HepG2 (cell line): ENCODE data around the gene TOB1. TPM values are rescaled to one million over a fixed set of nuclear protein-coding genes. Genes with fewer than 3 reads are reported as not detected.

Source experiments
- BCLAF1 ChIP-seq: fragments of 450-650 bp; IDR thresholded peaks from 2 replicates; pipeline ENCODE4 v1.6.1; 2017; ENCODE audit warnings: mild to moderate bottlenecking
- CREB1 ChIP-seq, 2 experiments: fragments of 450-650 bp in 1 of 2; IDR thresholded peaks; 2 replicates each; pipeline ENCODE4 v1.6.1; 2016 to 2017; ENCODE audit warnings: control low read depth in 1 of 2, mild to moderate bottlenecking in 1 of 2, missing compliant biosample characterization in 1 of 2, missing genetic modification characterization in 1 of 2
- E2F5 ChIP-seq: sonication (generic); formaldehyde crosslinking; conservative IDR thresholded peaks from 2 replicates; pipeline ENCODE4 v1.4.0; 2020; ENCODE audit warnings: missing genetic modification reagents
- FOSL2 ChIP-seq: sonication (generic); formaldehyde crosslinking; IDR thresholded peaks from 2 replicates; pipeline ENCODE4 v1.4.0; 2020; ENCODE audit warnings: missing genetic modification reagents
- GATA4 ChIP-seq: sonication (generic); IDR thresholded peaks from 2 replicates; pipeline ENCODE4 v1.6.1; 2016; ENCODE audit warnings: antibody characterized with exemption, low read depth, borderline replicate concordance
- HDAC2 ChIP-seq: sonication (generic); formaldehyde crosslinking; IDR thresholded peaks from 2 replicates; pipeline ENCODE4 v1.4.0; 2020; ENCODE audit warnings: missing genetic modification reagents
- RFX3 ChIP-seq: IDR thresholded peaks from 2 replicates; pipeline ENCODE4 v1.6.1; 2016; ENCODE audit warnings: missing biosample characterization, missing genetic modification reagents
- TSC22D2 ChIP-seq: sonication (generic); formaldehyde crosslinking; IDR thresholded peaks from 2 replicates; pipeline ENCODE4 v1.5.1; 2020; ENCODE audit warnings: missing genetic modification reagents, mild to moderate bottlenecking, borderline replicate concordance
- ZBTB42 ChIP-seq: sonication (generic); formaldehyde crosslinking; IDR thresholded peaks from 2 replicates; pipeline ENCODE4 v1.5.0; 2020; ENCODE audit warnings: mild to moderate bottlenecking, missing genetic modification reagents
- ZBTB46 ChIP-seq: sonication (generic); formaldehyde crosslinking; IDR thresholded peaks from 2 replicates; pipeline ENCODE4 v1.4.0; 2020; ENCODE audit warnings: mild to moderate bottlenecking, missing genetic modification reagents, borderline replicate concordance
- ZIK1 ChIP-seq: sonication (generic); formaldehyde crosslinking; IDR thresholded peaks from 2 replicates; pipeline ENCODE4 v1.5.0; 2020; ENCODE audit warnings: mild to moderate bottlenecking, low read depth, missing genetic modification reagents, borderline replicate concordance
- ZNF276 ChIP-seq: sonication (generic); formaldehyde crosslinking; IDR thresholded peaks from 2 replicates; pipeline ENCODE4 v1.4.0; 2020; ENCODE audit warnings: mild to moderate bottlenecking, low read depth, missing genetic modification reagents
- ZNF3 ChIP-seq: IDR thresholded peaks from 2 replicates; pipeline ENCODE4 v1.7.0; 2017; ENCODE audit warnings: inconsistent platforms
- ZNF574 ChIP-seq: sonication (generic); formaldehyde crosslinking; IDR thresholded peaks from 2 replicates; pipeline ENCODE4 v1.4.0; 2020; ENCODE audit warnings: missing genetic modification reagents
- ZNF605 ChIP-seq: sonication (generic); formaldehyde crosslinking; IDR thresholded peaks from 2 replicates; pipeline ENCODE4 v1.8.0; 2022; ENCODE audit warnings: mild to moderate bottlenecking, missing genetic modification reagents
- ZNF788 ChIP-seq: sonication (generic); formaldehyde crosslinking; IDR thresholded peaks from 2 replicates; pipeline ENCODE4 v1.5.0; 2020; ENCODE audit warnings: mild to moderate bottlenecking, missing genetic modification reagents, borderline replicate concordance
- ZSCAN22 ChIP-seq: sonication (generic); formaldehyde crosslinking; IDR thresholded peaks from 2 replicates; pipeline ENCODE4 v1.4.0; 2020; ENCODE audit warnings: mild to moderate bottlenecking, missing genetic modification reagents
- ZUFSP ChIP-seq: sonication (generic); formaldehyde crosslinking; IDR thresholded peaks from 2 replicates; pipeline ENCODE4 v1.9.0; 2021; ENCODE audit warnings: missing genetic modification reagents, mild to moderate bottlenecking, borderline replicate concordance
- polyA plus RNA-seq, 8 experiments: library from polyadenylated mRNA; depleted of rRNA in 3 of 8; stranded (reverse) in 7 of 8; unstranded in 1 of 8; fragments of >200 nt; fragmentation: Illumina TruSeq in 4 of 8; extraction: Trizol in 4 of 8; gene quantifications; 2 replicates each; pipeline versions ENCODE4 v1.2.1 to v1.2.3, GENCODE V29; 2011 to 2016; ENCODE audit warnings: low read depth in 4 of 8, missing spikeins in 1 of 8, mixed read lengths in 1 of 8; ENCODE audit not compliant: insufficient read depth in 1 of 8
- total RNA-seq, 5 experiments: library from RNA; depleted of rRNA; stranded (reverse); fragments of >200 nt; fragmentation: Illumina TruSeq; extraction: Trizol; gene quantifications; 2 replicates each; pipeline ENCODE4 v1.2.3, GENCODE V29; 2016; ENCODE audit warnings: low read depth in 1 of 5

Gene TOB1
- total and polyA plus RNA-seq, 2 of the 13 experiments (the other 11 are each of a cell fraction or from before 2014, with no cell fraction given), result 21.9 to 57.7 TPM

- TF ChIP-seq ZNF574 (CRISPR knock-in tag) (no peak), HDAC2 (CRISPR knock-in tag) (peak; percentile 34; the same call in 1 of the 2 replicates), ZUFSP (no peak), CREB1 (IDR thresholded peaks at IDR 0.05) (no peak), CREB1 (CRISPR knock-in tag; IDR thresholded peaks at IDR 0.05) (no peak), ZSCAN22 (CRISPR knock-in tag) (no peak), ZNF605 (CRISPR knock-in tag) (no peak), ZBTB46 (CRISPR knock-in tag) (no peak), ZIK1 (CRISPR knock-in tag) (no peak), RFX3 (CRISPR knock-in tag) (no peak), ZBTB42 (CRISPR knock-in tag) (no peak), ZNF788 (CRISPR knock-in tag) (peak; percentile 35; the same call in 1 of the 2 replicates), BCLAF1 (no peak), ZNF3 (CRISPR knock-in tag) (peak; percentile 11; the same call in 1 of the 2 replicates), GATA4 (no peak), FOSL2 (CRISPR knock-in tag) (no peak; the same call in 1 of the 2 replicates), E2F5 (no peak), ZNF276 (no peak), TSC22D2 (CRISPR knock-in tag) (0 out of 2 replicates have a peak, but pooled peaks have one; percentile 53)
These were observed 25.4 kb upstream of the TOB1 start (continued) for GRCh38 chr17:50891577-50891989.
